DMS53 (cell line): ENCODE measurements around the gene PCBP3.
"Not testable (repeated sequence)": the region's sequence is repeated elsewhere in the genome, so short reads cannot be mapped to it uniquely, and the experiment has no call there.

ENCODE experiments used
- DNase-seq: peaks from one replicate; lab custom pipeline; 2025; lab: John Stamatoyannopoulos, UW

The PCBP3 gene

DNA sequence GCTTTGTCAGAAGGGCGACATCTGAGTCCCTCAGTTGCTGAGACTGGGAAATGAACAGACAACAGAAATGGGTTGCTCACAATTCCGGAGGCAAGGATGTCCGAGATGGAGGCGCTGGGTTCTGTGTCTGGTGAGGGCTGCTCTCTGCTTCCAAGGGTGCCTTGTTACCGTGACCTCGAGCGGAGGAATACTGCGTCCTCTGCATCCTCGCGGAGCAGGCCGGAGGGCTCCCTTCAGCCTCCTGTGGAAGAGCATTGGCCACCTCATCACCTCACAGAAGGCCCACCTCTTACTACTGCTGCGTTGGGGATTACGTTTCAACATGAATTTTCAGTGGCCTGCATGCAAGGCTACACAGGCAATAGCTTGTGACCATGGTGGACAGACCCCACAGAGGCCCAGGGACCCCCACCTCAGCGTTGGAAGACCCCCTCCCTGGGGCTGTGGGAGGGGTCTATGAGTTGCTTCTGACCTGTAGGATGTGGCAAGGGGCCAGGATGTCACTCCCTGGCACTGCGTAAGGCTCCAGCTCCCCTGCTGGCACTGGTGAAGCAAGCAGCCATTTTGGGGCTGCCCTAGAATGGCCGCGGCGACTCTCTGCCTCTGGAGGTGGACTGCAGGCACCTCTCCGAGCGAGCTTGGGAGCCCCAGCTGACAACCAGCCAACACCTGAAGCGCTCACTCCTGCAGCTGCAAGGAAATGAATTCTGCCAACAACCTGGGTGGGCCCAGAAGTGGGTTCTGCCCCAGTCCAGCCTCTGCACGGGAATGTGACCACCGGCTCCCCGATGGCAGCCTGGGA, 301.7 kb downstream of the PCBP3 start:
- peak; percentile 35 for DNase-seq

DNA sequence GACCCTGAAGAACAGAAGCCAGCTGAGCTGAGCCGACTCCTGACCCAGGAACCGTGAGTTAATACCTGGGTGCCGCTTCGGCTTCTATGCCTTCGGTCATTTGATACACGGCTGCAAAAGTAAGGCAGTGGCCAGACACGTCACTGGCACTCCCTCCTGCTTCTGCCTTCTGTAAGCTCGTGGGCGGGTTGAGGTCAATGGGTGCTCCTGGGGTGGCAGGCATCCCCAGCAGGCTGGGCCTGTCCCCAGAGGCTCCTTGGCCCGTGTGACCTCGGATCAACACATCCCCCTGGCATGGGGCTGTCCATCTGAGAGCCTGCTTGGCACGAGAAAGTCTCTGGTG, 302.3 kb downstream of the PCBP3 start:
- DNase-seq: peak; percentile 38

GRCh38 chr21:45947296-45947695, 303.8 kb downstream of the PCBP3 start:
- DNase-seq: no peak

GRCh38 chr21:45947716-45948255, 304.3 kb downstream of the PCBP3 start:
- DNase-seq: no peak

- DNase-seq: peak; percentile 57
Observed at GRCh38 chr21:45948576-45949141, 305.1 kb downstream of the PCBP3 start.

DNA sequence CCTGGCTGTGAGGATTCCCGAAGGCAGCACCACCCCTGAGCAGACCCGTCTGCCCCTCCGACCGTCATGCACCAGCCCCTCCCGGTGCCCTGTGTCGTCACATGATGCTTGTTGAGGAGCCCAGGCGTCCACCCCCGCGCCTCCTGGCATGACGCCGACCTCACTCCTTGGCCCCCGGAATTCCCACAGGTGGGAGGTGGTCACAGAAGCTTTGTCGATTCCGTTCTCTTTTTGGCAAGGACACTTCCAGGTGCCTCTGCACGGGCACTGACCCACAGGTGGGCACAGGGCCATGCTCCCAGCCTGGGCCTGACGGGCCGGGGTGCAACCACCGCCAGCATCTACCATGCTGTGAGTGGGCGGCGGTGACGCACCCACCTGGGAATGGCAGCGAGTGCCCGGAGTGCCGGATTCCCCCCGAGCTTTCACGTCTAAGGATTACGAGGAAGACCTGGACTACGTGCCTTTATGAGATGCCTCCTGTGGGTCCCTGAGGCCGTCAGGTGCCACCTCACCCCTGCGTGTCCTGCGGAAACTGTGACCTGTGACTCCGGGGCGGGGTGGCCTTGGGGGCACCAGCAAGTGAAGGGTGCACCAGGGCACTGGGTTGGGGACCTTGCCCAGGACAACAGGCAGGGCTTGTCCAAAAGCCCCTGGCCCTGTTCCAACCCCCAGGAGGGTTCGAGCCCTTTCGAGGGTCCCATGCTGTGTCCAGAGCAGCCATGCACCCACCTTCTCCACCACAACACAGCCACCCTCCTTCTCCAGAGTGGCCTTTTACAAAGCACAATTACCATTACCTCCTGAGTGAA, 306.6 kb downstream of the PCBP3 start:
- DNase-seq: no peak

- DNase-seq: peak; percentile 36
Observed at GRCh38 chr21:45950740-45951515, 307.4 kb downstream of the PCBP3 start.

DNA sequence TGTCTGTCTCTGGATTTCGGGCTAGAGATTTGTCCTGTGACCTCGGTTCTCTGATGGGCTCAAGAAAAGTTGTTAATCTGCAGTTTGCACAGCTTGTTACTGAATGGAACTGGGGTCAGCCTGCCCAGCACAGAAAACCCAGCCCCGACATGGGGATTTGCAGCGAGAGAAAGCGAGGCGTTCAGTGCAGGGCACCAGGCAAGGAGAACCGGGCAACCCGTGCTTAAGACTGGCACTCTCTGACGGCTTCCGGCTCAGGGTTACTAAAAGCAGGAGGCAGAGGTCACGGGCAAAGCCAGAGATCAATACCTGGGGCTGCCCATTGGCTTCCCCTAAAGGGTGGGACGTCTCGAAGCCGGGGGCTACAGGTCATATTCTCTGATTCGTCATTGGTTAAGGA, 308.2 kb downstream of the PCBP3 start:
- no peak for DNase-seq

GRCh38 chr21:45952527-45952926, 309.0 kb downstream of the PCBP3 start:
- not testable (repeated sequence) for DNase-seq

DNA sequence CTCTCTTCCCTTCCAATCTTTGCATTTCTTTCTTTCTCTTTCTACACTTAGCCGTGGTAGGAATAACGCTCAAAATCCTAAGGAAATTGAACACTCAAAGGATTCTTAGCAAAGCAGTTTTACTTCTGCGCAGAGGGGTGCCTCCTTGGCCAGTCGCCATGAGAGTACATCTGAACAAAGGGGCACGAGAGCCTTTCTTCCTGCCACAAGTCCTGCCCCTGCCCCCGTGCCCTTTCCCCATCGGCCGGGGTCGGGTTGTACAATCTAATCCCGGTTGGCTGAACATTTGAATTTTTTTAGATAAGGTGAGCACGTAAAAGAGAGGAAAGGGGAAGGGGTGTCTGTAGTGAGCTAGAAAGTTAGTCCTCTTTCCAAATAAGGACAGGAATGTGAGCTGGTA, 309.4 kb downstream of the PCBP3 start:
- DNase-seq: no peak

- DNase-seq: no peak
Observed at GRCh38 chr21:45954261-45954660, 310.7 kb downstream of the PCBP3 start.

DNA sequence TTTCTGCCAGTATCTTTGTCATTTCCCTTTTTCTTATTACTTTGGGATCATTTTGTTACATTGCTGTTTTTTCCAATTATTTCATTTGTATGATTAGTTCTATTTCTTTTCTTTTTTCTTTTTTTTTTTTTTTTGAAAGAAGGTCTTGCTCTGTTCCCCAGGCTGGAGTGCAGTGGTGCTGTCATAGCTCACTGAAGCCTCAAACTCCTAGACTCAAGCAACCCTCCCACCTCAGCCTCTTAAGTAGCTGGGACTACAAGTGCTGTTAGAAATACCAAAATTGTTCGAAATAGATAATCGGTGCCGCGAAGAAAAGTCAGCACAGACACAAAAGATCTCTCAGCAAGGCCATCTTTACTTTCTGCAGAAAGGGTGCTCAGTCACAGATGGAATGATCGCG, 311.4 kb downstream of the PCBP3 start:
- DNase-seq: no peak

DNA sequence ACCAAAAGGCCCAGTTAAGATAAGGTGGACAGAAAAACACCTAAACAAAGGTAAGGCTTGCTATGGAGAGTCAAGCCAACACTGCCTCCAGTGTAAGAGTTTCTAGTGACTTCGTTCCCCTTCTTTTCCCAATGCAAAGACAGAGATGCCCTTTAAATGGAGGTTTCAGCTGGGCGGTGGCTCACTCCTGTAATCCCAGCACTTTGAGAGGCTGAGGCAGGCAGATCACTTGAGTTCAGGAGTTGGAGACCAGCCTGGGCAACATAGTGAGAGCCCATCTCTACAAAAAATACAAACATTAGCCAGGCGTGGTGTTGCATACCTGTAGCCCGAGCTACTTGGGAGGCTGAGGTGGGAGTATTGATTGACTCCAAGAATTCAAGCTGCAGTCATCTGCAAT, 314.0 kb downstream of the PCBP3 start:
- DNase-seq: no peak

GRCh38 chr21:45957981-45958600, 314.6 kb downstream of the PCBP3 start:
- no peak for DNase-seq

GRCh38 chr21:45959182-45959581, 315.7 kb downstream of the PCBP3 start:
- DNase-seq: no peak

DNA sequence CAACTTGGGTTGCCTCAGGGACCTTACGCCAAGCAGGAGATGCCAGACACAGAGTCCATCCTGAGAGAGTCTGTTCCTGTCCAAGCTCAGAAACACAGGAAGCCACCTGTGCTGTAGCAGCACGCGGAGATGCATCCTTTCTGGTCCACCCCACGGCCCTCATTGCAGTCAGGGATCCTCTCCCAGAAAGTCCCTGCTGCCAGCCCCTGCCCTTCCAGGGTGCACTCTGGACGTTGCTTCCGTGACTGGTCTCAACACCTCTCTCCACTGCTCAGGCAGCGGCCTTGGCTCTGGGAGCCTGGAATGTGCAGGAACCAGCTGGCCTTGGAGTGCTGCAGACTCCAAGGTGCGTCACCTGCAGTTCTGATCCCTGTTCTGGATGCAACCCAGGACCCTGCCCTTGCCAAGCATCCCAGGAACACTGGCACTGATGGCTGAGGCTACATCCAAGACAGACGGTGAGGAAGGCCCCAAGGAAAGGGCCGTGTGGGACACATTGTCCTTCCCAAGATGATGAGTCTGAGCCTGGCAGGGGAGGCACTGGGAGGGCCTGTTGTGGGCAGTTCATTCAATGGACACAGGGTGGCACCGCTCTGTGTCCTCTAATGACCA, 316.4 kb downstream of the PCBP3 start:
- no peak for DNase-seq

DNA sequence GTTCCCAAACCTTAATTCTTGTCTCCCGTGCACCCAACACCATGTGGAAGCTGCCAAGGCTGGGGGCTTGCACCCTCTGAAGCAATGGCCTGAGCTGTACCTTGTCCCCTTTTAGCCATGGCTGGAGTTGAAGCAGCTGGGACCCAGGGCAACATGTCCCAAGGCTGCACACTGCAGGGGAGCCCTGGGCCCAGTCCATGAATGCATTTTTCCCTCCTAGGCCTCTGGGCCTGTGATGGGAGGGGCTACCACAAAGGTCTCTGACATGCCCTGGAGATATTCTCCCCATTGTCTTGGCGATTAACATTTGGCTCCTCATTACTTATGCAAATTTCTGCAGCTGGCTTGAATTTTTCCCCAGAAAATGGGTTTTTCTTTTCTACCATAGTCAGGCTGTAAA, 317.9 kb downstream of the PCBP3 start:
- not testable (repeated sequence) for DNase-seq

DNA sequence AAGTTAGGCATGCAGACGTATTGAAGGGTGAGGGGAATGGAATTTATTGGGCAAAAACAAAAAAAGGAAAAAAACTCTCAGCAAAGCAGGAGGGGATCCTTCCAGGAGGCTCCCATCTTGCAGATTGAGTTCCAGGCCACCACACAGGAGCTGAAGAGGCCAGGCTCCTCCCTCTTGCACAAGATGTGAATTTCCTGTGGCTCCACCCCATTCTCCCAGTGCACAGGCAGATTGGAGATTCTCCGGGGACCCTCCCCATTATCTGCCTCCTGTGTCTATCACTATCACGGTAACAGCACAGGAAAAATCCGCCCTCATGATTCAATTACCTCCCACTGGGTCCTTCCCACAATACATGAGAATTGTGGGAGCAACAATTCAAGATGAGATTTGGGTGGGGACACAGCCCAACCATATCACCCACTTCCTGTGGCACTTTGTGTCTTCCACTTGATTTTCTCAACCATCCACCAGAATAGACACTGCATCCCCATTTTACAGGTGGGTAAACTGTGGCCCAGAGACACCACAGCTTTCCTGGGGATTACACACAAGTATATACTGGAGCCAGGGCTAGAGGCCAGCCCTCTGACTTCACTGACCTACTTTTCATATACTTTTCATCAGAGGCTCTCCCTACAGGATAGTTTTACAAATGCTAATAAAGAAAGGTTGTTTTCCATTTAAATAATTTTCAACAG, 319.2 kb downstream of the PCBP3 start:
- DNase-seq: no peak

DNA sequence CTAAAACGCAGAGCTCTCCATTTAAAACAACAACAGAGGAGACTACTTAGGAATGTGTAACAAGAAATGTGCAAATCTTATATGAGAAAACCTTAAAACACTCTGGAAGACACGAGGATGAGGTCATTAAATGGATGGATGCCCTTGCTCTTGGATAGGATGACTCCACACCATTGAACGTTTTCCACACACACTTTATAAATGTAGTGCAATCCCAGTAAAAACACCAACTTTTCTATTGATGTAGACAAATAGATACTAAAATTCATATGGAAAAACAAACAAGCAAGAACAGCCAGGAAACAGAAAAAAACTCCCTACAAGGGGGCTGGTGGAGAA, 319.7 kb downstream of the PCBP3 start:
- no peak for DNase-seq

- no peak for DNase-seq
Observed at GRCh38 chr21:45964649-45965048, 321.1 kb downstream of the PCBP3 start.
